Adipocyte (in vitro differentiated cells): ENCODE results near the gene BROX.

Experiments
- DNase-seq: peaks from one replicate; pipeline ENCODE4 v3.0.0-alpha.2; 2015; ENCODE audit warnings: low read depth
- H3K27me3 ChIP-seq: replicated peaks from 2 replicates; pipeline ENCODE4 v1.7.0; 2013; ENCODE audit warnings: mild to moderate bottlenecking, low read length, moderate library complexity; ENCODE audit not compliant: control insufficient read depth, insufficient read depth
- H3K36me3 ChIP-seq: 2 replicates; pipeline ENCODE4 v1.7.0; 2013; ENCODE audit warnings: low read length, mild to moderate bottlenecking, moderate library complexity; ENCODE audit not compliant: control insufficient read depth, insufficient read depth, severe bottlenecking
- H3K4me1 ChIP-seq: 2 replicates; pipeline ENCODE4 v1.7.0; 2013; ENCODE audit warnings: mild to moderate bottlenecking, low read length, moderate library complexity; ENCODE audit not compliant: control insufficient read depth, insufficient read depth
- H3K4me3 ChIP-seq: 2 replicates; pipeline ENCODE4 v1.7.0; 2013; ENCODE audit warnings: mild to moderate bottlenecking, low read length, moderate library complexity
- H3K9ac ChIP-seq: 2 replicates; pipeline ENCODE4 v1.7.0; 2013; ENCODE audit warnings: mild to moderate bottlenecking, low read length, moderate library complexity
- H3K9me3 ChIP-seq: 2 replicates; pipeline ENCODE4 v1.7.0; 2013; ENCODE audit warnings: mild to moderate bottlenecking, low read length, moderate library complexity; ENCODE audit not compliant: control insufficient read depth

The BROX gene

DNA sequence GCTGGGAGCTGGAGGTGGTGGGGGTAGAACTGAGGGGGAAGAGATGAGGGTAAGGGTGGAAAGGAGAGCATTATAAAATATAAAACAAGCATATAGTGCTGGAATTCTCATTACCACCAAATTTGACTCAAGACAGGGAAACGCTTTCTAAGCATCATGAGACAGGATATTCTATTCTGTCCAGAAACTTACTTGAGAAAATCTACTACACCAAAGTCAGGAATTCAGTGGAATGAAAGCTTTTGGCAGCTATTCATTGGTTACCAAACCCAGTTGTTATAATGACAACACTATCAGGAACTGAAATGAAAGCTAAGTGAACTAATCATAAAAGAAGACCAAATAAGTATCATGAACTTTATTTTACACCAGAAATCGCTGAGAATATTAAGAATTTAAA lies 14.5 kb upstream of the BROX start:
- Histone ChIP-seq H3K27me3 (no peaks in the 10 kb centered on the region), H3K9me3 (no peaks in the 10 kb centered on the region), H3K9ac (no peak overlapping the region), H3K4me1 (peaks cover 12% of the 10 kb centered on the region), H3K36me3 (peaks cover 48% of the 10 kb centered on the region), H3K4me3 (peak overlapping the region; percentile 40)
- DNase-seq = peak; percentile 53

DNA sequence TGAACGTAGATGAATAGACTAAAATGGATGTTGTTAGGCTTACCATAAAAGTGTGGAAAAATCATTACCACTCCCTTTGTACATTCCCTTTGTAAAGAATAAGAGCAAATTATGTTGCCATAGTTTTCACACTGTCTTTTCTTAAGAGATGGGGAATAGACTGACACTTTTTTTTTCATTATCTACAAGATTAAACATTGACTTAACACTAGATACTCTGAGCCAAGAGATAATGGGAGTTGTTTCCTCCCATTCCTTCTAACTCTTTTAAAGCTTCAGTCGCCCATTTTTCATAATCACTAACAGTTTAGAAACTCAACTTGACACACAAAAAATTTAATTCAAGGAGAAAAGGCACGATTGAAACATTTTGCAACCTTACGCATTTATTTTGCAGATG lies 10.2 kb upstream of the BROX start:
- H3K36me3 ChIP-seq = peaks cover 36% of the 10 kb centered on the region
- H3K4me1 ChIP-seq = peaks cover 11% of the 10 kb centered on the region
- peaks cover 6% of the 10 kb centered on the region for H3K9me3 ChIP-seq
- no peak overlapping the region for H3K4me3 ChIP-seq
- no peaks in the 10 kb centered on the region for H3K27me3 ChIP-seq
- H3K9ac ChIP-seq = no peak overlapping the region
- no peak for DNase-seq

- Histone ChIP-seq H3K4me1 (peaks cover 2% of the 10 kb centered on the region), H3K4me3 (no peak overlapping the region), H3K27me3 (no peaks in the 10 kb centered on the region), H3K36me3 (peaks cover 30% of the 10 kb centered on the region), H3K9me3 (peaks cover 6% of the 10 kb centered on the region), H3K9ac (no peak overlapping the region)
- no peak for DNase-seq
Observed at GRCh38 chr1:222704260-222704659, 8.1 kb upstream of the BROX start.

DNA sequence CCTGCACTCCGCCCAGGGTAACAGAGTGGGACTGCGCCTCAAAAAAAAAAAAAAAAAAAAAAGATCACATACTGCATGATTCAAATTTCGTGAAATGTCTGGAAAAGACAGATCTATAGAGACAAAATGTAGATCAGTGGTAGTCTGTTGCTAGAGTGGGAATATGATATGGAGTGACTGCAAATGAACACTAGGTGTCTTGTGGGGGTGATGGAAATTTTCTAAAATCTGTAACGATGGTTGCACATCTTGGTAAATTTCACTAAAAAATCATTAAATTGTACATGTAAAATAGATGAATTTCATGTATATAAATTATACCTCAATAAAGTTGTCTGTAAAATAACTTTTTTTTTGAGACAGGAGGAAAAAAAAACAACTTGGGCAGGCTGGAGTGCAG lies 5.5 kb upstream of the BROX start:
- Histone ChIP-seq H3K9ac (no peak overlapping the region), H3K4me1 (peaks cover 14% of the 10 kb centered on the region), H3K4me3 (no peak overlapping the region), H3K27me3 (no peaks in the 10 kb centered on the region), H3K36me3 (peaks cover 11% of the 10 kb centered on the region), H3K9me3 (peaks cover 6% of the 10 kb centered on the region)
- no peak for DNase-seq

- peak; percentile 32 for DNase-seq
- H3K9me3 ChIP-seq = no peaks in the 10 kb centered on the region
- no peaks in the 10 kb centered on the region for H3K27me3 ChIP-seq
- H3K4me3 ChIP-seq = peak overlapping the region; percentile 92
- H3K4me1 ChIP-seq = peaks cover 19% of the 10 kb centered on the region
- H3K36me3 ChIP-seq = no peaks in the 10 kb centered on the region
- H3K9ac ChIP-seq = no peak overlapping the region
Observed at GRCh38 chr1:222709700-222710153, 2.6 kb upstream of the BROX start.

DNA sequence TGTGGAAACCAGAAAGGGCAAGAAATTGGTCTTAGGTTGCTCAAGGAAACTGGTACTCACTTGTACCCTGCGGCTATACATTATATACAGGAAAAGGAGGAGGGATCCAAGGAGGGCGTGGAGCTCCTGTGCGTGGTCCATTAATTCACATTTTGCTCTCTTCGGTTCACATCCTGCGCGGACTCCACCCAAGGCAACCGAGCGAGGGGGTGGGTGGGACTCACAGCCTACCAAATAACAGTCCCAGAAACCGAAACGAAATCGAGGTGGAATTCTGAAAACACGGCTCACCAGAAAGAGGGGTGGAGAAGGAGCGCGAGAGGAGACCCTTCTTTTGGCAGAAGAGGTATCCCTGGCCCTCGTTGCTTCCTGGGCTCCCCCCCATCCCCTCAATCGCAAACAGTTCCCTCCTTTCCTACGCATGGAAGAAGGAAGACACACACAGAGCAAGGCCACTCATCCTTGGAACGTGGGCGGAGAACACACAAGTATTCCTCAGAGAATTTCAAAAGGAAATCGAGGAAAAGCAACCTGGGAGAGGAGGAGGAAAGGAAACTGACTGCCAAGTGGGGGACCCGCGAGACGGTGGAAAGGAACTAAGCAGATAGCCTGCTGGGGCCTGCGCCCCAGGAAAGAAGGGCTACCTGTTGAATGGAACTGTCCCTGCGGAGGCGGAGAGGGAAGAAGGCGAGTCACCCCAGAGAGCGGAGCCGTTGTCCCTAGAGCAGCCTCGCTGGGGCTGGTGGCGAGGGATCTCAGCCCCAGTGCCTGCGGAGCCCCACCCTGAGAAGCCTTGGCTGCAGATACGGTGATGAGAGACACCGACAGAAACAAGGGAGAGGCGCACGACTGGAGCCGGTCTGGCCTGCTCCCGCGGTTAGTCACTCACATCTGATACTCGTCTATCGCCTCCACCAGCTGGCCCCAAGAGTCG lies 778 bp upstream of the BROX start:
- Histone ChIP-seq H3K4me1 (peaks cover 19% of the 10 kb centered on the region), H3K9me3 (no peaks in the 10 kb centered on the region), H3K4me3 (peak overlapping the region; percentile 92), H3K27me3 (no peaks in the 10 kb centered on the region), H3K9ac (peak overlapping the region; percentile 98), H3K36me3 (peaks cover 10% of the 10 kb centered on the region)
- DNase-seq = peak; percentile 86

DNA sequence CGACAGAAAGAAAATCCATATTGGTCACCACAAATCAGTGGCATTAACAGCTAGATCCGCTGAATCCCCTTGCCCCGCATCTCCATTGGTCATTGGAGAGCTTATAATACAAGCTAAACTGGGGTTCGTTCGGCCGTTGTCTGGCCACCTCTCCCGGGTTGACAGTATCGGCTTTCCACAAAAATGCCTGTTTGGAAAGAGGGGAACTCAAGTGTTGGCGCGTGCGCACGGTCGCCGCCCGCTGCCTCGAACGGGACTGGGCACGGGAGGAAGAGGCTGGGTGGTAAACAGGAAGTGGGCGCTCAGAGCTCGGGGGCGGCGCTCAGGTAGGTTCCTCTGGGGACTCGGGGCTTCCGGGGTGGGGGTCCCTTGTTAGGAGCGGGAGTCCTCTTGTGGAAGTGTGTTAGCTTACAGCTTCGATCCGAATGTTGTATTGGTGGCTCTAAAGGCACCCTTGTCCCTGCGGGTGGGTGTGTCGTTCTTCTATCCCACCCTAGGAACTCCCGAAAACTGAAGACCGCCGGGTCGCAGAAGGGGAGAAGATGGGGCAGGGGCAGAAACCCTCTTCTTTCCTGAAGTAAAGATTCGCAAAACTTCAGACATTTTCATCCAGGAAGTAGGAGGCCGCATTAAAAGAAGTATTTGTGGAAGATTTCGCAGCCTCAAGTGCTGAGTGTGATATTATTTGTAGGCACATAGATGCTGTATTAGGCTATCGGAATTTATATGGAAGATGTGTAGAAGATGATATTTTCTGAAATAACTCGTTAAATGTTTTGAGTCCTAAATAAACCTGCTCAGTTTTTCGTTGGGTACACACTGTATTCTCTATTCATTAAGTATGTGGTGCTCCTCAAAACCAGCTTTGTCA lies 962 bp downstream of the BROX start:
- peak; percentile 98 for DNase-seq
- H3K9me3 ChIP-seq = no peaks in the 10 kb centered on the region

DNA sequence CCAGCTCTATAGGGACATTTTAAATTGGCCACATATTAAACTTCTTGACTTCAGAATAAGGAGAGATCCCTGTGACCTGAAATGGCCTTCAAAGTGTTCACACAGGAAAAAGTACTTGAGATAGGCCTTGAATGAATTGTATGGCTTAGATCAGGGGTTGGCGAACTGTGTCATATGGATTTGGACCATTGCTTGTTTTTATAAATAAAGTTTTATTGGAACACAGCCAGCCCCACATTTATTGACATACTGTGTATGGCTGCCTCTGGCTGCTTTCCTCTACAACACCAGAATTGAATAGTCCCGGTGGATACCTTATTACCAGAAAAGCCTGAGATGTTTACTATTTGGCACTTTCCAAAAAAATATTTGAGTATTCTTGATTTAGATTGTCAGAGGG lies 4.0 kb downstream of the BROX start:
- peaks cover 57% of the 10 kb centered on the region for H3K36me3 ChIP-seq

More for the DNA sequence above, 962 bp downstream of the BROX start:
- H3K4me3 ChIP-seq = peak overlapping the region; percentile 97
- H3K4me1 ChIP-seq = peaks cover 16% of the 10 kb centered on the region
- H3K9ac ChIP-seq = peak overlapping the region; percentile 94
- peaks cover 26% of the 10 kb centered on the region for H3K36me3 ChIP-seq
- no peaks in the 10 kb centered on the region for H3K27me3 ChIP-seq

DNA sequence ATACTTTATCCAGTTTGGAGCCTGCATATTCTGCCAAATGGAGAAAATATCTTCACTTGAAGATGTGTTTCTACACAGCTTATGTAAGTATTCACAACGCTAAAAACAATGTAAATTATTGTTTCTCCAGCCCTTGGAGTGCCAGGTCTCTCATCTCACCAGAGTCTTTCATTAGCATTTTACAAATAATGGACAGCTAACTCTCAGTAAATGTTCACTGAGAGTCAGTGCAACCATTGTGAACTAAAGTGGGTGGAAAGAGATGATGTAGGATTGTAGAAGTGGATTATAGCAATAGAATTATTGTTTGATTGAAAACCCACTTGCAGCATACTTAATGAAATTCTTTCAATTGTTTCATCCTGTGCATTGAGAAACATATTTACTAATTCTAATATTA lies 16.4 kb downstream of the BROX start:
- peaks cover 98% of the 10 kb centered on the region for H3K36me3 ChIP-seq
- DNase-seq = no peak
- no peaks in the 10 kb centered on the region for H3K27me3 ChIP-seq
- no peaks in the 10 kb centered on the region for H3K9me3 ChIP-seq
- H3K4me3 ChIP-seq = no peak overlapping the region
- no peaks in the 10 kb centered on the region for H3K4me1 ChIP-seq
- no peak overlapping the region for H3K9ac ChIP-seq

More for the DNA sequence above, 4.0 kb downstream of the BROX start:
- H3K9me3 ChIP-seq = no peaks in the 10 kb centered on the region
- no peak overlapping the region for H3K4me3 ChIP-seq
- H3K27me3 ChIP-seq = no peaks in the 10 kb centered on the region
- H3K4me1 ChIP-seq = peaks cover 4% of the 10 kb centered on the region
- no peak for DNase-seq
- H3K9ac ChIP-seq = no peak overlapping the region

DNA sequence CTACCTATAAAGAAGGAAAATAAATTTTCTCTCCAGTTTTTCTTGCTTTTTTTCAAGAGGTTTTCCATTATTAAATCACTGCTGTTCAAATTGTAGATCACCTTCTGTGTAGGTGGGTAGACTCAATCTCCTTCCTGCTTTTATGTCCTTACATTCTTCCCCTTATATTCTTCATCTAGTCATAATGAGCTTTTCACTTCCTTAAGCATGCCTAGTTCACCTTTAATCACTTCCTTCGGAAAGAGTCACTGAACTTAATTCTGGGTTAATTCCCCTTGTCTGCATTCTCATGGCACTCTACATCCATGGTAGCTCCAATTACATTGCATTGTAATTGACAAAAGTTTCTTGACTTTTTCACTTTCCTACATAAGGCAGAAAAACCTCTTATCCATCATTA lies 18.5 kb downstream of the BROX start:
- no peaks in the 10 kb centered on the region for H3K27me3 ChIP-seq
- no peak for DNase-seq
- H3K9ac ChIP-seq = no peak overlapping the region
- no peak overlapping the region for H3K4me3 ChIP-seq
- H3K4me1 ChIP-seq = no peaks in the 10 kb centered on the region
- peaks cover 100% of the 10 kb centered on the region for H3K36me3 ChIP-seq
- H3K9me3 ChIP-seq = no peaks in the 10 kb centered on the region
